ENCODE measurements around the gene SEC24B. TPM values are rescaled to one million over a fixed set of nuclear protein-coding genes. Genes with fewer than 3 reads are reported as not detected.

The SEC24B gene
- total and polyA plus RNA-seq, 2 experiments from 2014 or later: 9.4 to 32.8 TPM

GRCh38 chr4:109589119-109589518 is 155.5 kb downstream of the SEC24B start:
- peaks cover 19% of the 10 kb centered on the region for H3K79me2 ChIP-seq (replicated peaks; ENCODE audit: insufficient read depth)
- no peaks in the 10 kb centered on the region for H3F3A ChIP-seq (replicated peaks; ENCODE audit: low read depth)
- Mint-ChIP-seq H3K36me3 (ENCODE audit: low read depth) (peaks cover 12% of the 10 kb centered on the region), H3K27me3 (ENCODE audit: insufficient read depth, low read depth, poor library complexity) (peaks cover 4% of the 10 kb centered on the region), H3K4me3 (no peak overlapping the region), H3K4me1 (peaks cover 8% of the 10 kb centered on the region), H3K27ac (no peak overlapping the region), H3K9me3 (peaks cover 17% of the 10 kb centered on the region)
- H3K27ac ChIP-seq (ENCODE audit: low read depth): no peak overlapping the region
- H4K20me1 ChIP-seq (replicated peaks; ENCODE audit: insufficient read depth): no peaks in the 10 kb centered on the region; the same call in 1 of the 2 replicates
- no peaks in the 10 kb centered on the region for H3K27me3 ChIP-seq (ENCODE audit: insufficient read depth)
- 0 out of 2 replicates have a peak overlapping the region, but pooled peaks have one; percentile 9 for H3K4me2 ChIP-seq
- ATAC-seq (peak; percentile 37; the same call in 2 of the 3 replicates), DNase-seq (ENCODE audit: low spot score) (no peak)
- TF ChIP-seq EZH2phosphoT487 (IDR thresholded peaks at IDR 0.05; ENCODE audit: unreplicated experiment) (no peak), REST (IDR thresholded peaks at IDR 0.05; ENCODE audit: unreplicated experiment) (no peak), CREB1 (CRISPR knock-in tag; IDR thresholded peaks at IDR 0.05; ENCODE audit: low read depth) (no peak), EZH2 (IDR thresholded peaks at IDR 0.05; ENCODE audit: low read depth, unreplicated experiment) (no peak), JUNB (IDR thresholded peaks at IDR 0.05; ENCODE audit: unreplicated experiment) (no peak), ETS1 (IDR thresholded peaks at IDR 0.05) (no peak)
- no peak overlapping the region for H3K4me3 ChIP-seq
- no peaks in the 10 kb centered on the region for H3K36me3 ChIP-seq (ENCODE audit: insufficient read depth)
- peaks cover 10% of the 10 kb centered on the region for H3K4me1 ChIP-seq (ENCODE audit: insufficient read depth)
- no peak overlapping the region for H2AFZ ChIP-seq
- no peaks in the 10 kb centered on the region for H3K9me2 ChIP-seq (ENCODE audit: insufficient read depth)

- Mint-ChIP-seq H3K4me3 (no peak overlapping the region), H3K27me3 (ENCODE audit: insufficient read depth, low read depth, poor library complexity) (peaks cover 4% of the 10 kb centered on the region), H3K36me3 (ENCODE audit: low read depth) (peaks cover 12% of the 10 kb centered on the region), H3K9me3 (peaks cover 17% of the 10 kb centered on the region), H3K27ac (no peak overlapping the region), H3K4me1 (peaks cover 8% of the 10 kb centered on the region)
- no peak for TF ChIP-seq EZH2 (IDR thresholded peaks at IDR 0.05; ENCODE audit: low read depth, unreplicated experiment)
- TF ChIP-seq ZNF114 (CRISPR knock-in tag; IDR thresholded peaks at IDR 0.05): no peak
- TF ChIP-seq EZH2phosphoT487 (IDR thresholded peaks at IDR 0.05; ENCODE audit: unreplicated experiment): no peak
- no peak for DNase-seq (ENCODE audit: low spot score)
- H3K27ac ChIP-seq (ENCODE audit: low read depth): no peak overlapping the region
- no peaks in the 10 kb centered on the region; the same call in 1 of the 2 replicates for H4K20me1 ChIP-seq (replicated peaks; ENCODE audit: insufficient read depth)
- no peaks in the 10 kb centered on the region for H3K9me2 ChIP-seq (ENCODE audit: insufficient read depth)
- no peak overlapping the region for H3K4me3 ChIP-seq
- peaks cover 14% of the 10 kb centered on the region for H3K79me2 ChIP-seq (replicated peaks; ENCODE audit: insufficient read depth)
- H3K4me1 ChIP-seq (ENCODE audit: insufficient read depth): peaks cover 10% of the 10 kb centered on the region
- H3K4me2 ChIP-seq: 0 out of 2 replicates have a peak overlapping the region, but pooled peaks have one; percentile 9
- no peaks in the 10 kb centered on the region for H3F3A ChIP-seq (replicated peaks; ENCODE audit: low read depth)
- H3K36me3 ChIP-seq (ENCODE audit: insufficient read depth): no peaks in the 10 kb centered on the region
- H3K27me3 ChIP-seq (ENCODE audit: insufficient read depth): no peaks in the 10 kb centered on the region
- ATAC-seq: no peak; the same call in 2 of the 3 replicates
- no peak overlapping the region for H2AFZ ChIP-seq
Observed at GRCh38 chr4:109589605-109590004, 156.0 kb downstream of the SEC24B start.

MicroRNAs within 50 kb of the gene (microRNA counts, 767-probe panel; counts per million panel counts)
- microRNA hsa-miR-576-3p: not detected
- not detected for microRNA hsa-miR-576-5p

Small RNAs within 50 kb of the gene (microRNA-seq; reads per million reads assigned to microRNA genes)
- 2.7 reads per million, percentile 8 among the genes with 10 or more reads in this experiment for gene MIR576

Small RNAs within 50 kb of the gene (small RNA-seq; reads per million reads assigned to genes)
- gene MIR576 (ENCODE audit: low replicate concordance) (0.27 reads per million, percentile 8 among the genes with 10 or more reads in this experiment), gene RN7SL55P (ENCODE audit: low replicate concordance) (not detected)

Other genes with a start within 250 kb of the SEC24B start
- 3.8 and 5.6 TPM in 2 replicates for gene COL25A1, start 131.2 kb upstream of the SEC24B start, total RNA-seq (2014; rRNA removed; shearing (Covaris generic))
- gene COL25A1, start 131.2 kb upstream of the SEC24B start, polyA plus RNA-seq (2016; fragmentation: Nextera tagmentation; extraction: Ambion mirVana): 2.9 and 3.9 TPM in 2 replicates
- 56.7 and 97.9 TPM in 2 replicates for gene MCUB, start 126.4 kb downstream of the SEC24B start, total RNA-seq (2014; rRNA removed; shearing (Covaris generic))
- gene MCUB, start 126.4 kb downstream of the SEC24B start, polyA plus RNA-seq (2016; fragmentation: Nextera tagmentation; extraction: Ambion mirVana): 21.6 and 21.7 TPM in 2 replicates

Data from GM23338 (cell line).